SK-N-SH (cell line): Measurements from ENCODE around the gene GSTA4.

Experiments used
- CTCF ChIP-seq: fragments of 200-600 bp; sonication (generic); IDR thresholded peaks from 2 replicates; pipeline ENCODE4 v1.6.1; 2017; ENCODE audit warnings: antibody characterized with exemption, mild to moderate bottlenecking, moderate library complexity
- ELF1 ChIP-seq: IDR thresholded peaks from 2 replicates; pipeline ENCODE4 v1.4.0; 2012
- EZH2phosphoT487 ChIP-seq: fragments of 200-600 bp; sonication (generic); IDR thresholded peaks from 2 replicates; pipeline ENCODE4 v1.6.1; 2017; ENCODE audit warnings: low read depth, mixed run types, mild to moderate bottlenecking, antibody characterized with exemption, moderate library complexity, borderline replicate concordance
- FOXJ3 ChIP-seq: sonication (generic); formaldehyde crosslinking; IDR thresholded peaks from 2 replicates; pipeline ENCODE4 v1.5.1; 2020; ENCODE audit warnings: mild to moderate bottlenecking, missing genetic modification reagents
- GABPA ChIP-seq: IDR thresholded peaks from 2 replicates; pipeline ENCODE4 v1.4.0; 2012; ENCODE audit warnings: low read depth, mild to moderate bottlenecking
- MAX ChIP-seq: IDR thresholded peaks from 2 replicates; pipeline ENCODE4 v1.4.0; 2012; ENCODE audit warnings: low read depth
- POLR2AphosphoS5 ChIP-seq: IDR thresholded peaks from 2 replicates; pipeline ENCODE4 v1.6.1; 2012; ENCODE audit warnings: low read depth, low read length
- RAD21 ChIP-seq: IDR thresholded peaks from 2 replicates; pipeline ENCODE4 v1.6.1; 2012; ENCODE audit warnings: mild to moderate bottlenecking, low read length
- REST ChIP-seq: IDR thresholded peaks from 2 replicates; pipeline ENCODE4 v1.6.1; 2012; ENCODE audit warnings: mild to moderate bottlenecking, low read depth, low read length, moderate library complexity
- SIN3A ChIP-seq: IDR thresholded peaks from 2 replicates; pipeline ENCODE4 v1.6.1; 2012; ENCODE audit warnings: low read depth, mild to moderate bottlenecking, low read length, moderate library complexity, borderline replicate concordance
- USF1 ChIP-seq: IDR thresholded peaks from 2 replicates; pipeline ENCODE4 v1.4.0; 2012; ENCODE audit warnings: low read depth, borderline replicate concordance
- USF2 ChIP-seq: fragments of 150-350 bp; IDR thresholded peaks from 2 replicates; pipeline ENCODE4 v1.6.1; 2017; ENCODE audit warnings: antibody characterized with exemption, low read length, low read depth, borderline replicate concordance

GRCh38 chr6:52972989-52973388 lies 22.1 kb downstream of the GSTA4 start:
- TF ChIP-seq ELF1 (no peak), USF2 (no peak), MAX (no peak), CTCF (no peak), POLR2AphosphoS5 (no peak), SIN3A (no peak), EZH2phosphoT487 (no peak), RAD21 (no peak), REST (no peak), FOXJ3 (no peak), GABPA (no peak), USF1 (no peak)
